IMR-90 (cell line): ENCODE data around the gene L3MBTL2. TPM values are rescaled to one million over a fixed set of nuclear protein-coding genes. Genes with fewer than 3 reads are reported as not detected.

Experiments used
- ATAC-seq: fragments of 200-7000 bp; cut with Tn5 transposase; 2 replicates; pipeline ENCODE4 v1.9.1; 2020; ENCODE audit warnings: low read depth, mild to moderate bottlenecking, moderate library complexity
- BruUV-seq: library from RNA; stranded (reverse); fragments of 400-500 nt; replicated peaks from 2 replicates; lab custom pipeline; 2021; lab: Mats Ljungman, UMichigan
- CTCF ChIA-PET: fragments of 300-600 bp; formaldehyde crosslinking; extraction: SDS; loops from one replicate; lab custom pipeline; 2021; ENCODE audit warnings: antibody characterized with exemption; lab: Yijun Ruan, JAX
- POLR2A ChIA-PET: fragments of 300-600 bp; sonication (Branson Sonifier 250); formaldehyde crosslinking; loops from one replicate; lab custom pipeline; 2022; ENCODE audit warnings: antibody characterized with exemption; ENCODE audit not compliant: unreplicated experiment; lab: Charles Lee
- DNase-seq: peaks from one replicate; pipeline ENCODE4 v3.0.0; 2013
- H2AFZ ChIP-seq: replicated peaks from 2 replicates; pipeline ENCODE3; 2013; ENCODE audit warnings: low read length, mild to moderate bottlenecking; ENCODE audit not compliant: poor library complexity
- H2AK5ac ChIP-seq: 2 replicates; pipeline ENCODE4 v1.6.1; 2013; ENCODE audit warnings: low read depth, low read length, inconsistent platforms
- H2AK9ac ChIP-seq: replicated peaks from 2 replicates; pipeline ENCODE3; 2013; ENCODE audit warnings: mild to moderate bottlenecking, low read depth, low read length, moderate library complexity; ENCODE audit not compliant: poor library complexity
- H2BK120ac ChIP-seq: 2 replicates; pipeline ENCODE4 v1.6.1; 2013; ENCODE audit warnings: low read depth, low read length, inconsistent platforms
- H2BK15ac ChIP-seq: 3 replicates; pipeline ENCODE4 v1.6.1; 2013; ENCODE audit warnings: low read depth, low read length, inconsistent platforms
- H2BK20ac ChIP-seq: 2 replicates; pipeline ENCODE4 v1.6.1; 2013; ENCODE audit warnings: low read depth, mild to moderate bottlenecking, inconsistent platforms, low read length, moderate library complexity
- H2BK5ac ChIP-seq: 2 replicates; pipeline ENCODE4 v1.6.1; 2013; ENCODE audit warnings: mild to moderate bottlenecking, low read depth, low read length, inconsistent platforms; ENCODE audit not compliant: poor library complexity, severe bottlenecking
- H3K14ac ChIP-seq: replicated peaks from 2 replicates; pipeline ENCODE4 v1.6.1; 2013; ENCODE audit warnings: low read depth, low read length, inconsistent platforms
- H3K18ac ChIP-seq: 2 replicates; pipeline ENCODE4 v1.6.1; 2013; ENCODE audit warnings: low read depth, low read length, control low read depth
- H3K23ac ChIP-seq: 2 replicates; pipeline ENCODE4 v1.6.1; 2013; ENCODE audit warnings: low read depth, low read length, inconsistent platforms
- H3K27ac ChIP-seq: 2 replicates; pipeline ENCODE4 v1.5.1; 2013; ENCODE audit warnings: mild to moderate bottlenecking, control low read depth, low read length; ENCODE audit not compliant: insufficient read depth
- H3K27me3 ChIP-seq: 2 replicates; pipeline ENCODE4 v1.6.1; 2013; ENCODE audit warnings: low read length; ENCODE audit not compliant: control insufficient read depth, insufficient read depth
- H3K36me3 ChIP-seq: 2 replicates; pipeline ENCODE4 v1.6.1; 2013; ENCODE audit warnings: low read length, mixed read lengths; ENCODE audit not compliant: control insufficient read depth, insufficient read depth
- H3K4ac ChIP-seq: 2 replicates; pipeline ENCODE4 v1.6.1; 2013; ENCODE audit warnings: low read depth, low read length, inconsistent platforms
- H3K4me1 ChIP-seq: 2 replicates; pipeline ENCODE4 v1.6.1; 2013; ENCODE audit warnings: low read length, mixed read lengths; ENCODE audit not compliant: control insufficient read depth, insufficient read depth
- H3K4me2 ChIP-seq: 2 replicates; pipeline ENCODE4 v1.6.1; 2013; ENCODE audit warnings: low read depth, mild to moderate bottlenecking, control low read depth, low read length, moderate library complexity
- H3K4me3 ChIP-seq: 2 replicates; pipeline ENCODE4 v1.5.1; 2013; ENCODE audit warnings: low read depth, mild to moderate bottlenecking, control low read depth, low read length, moderate library complexity; ENCODE audit not compliant: insufficient read depth
- H3K56ac ChIP-seq: 2 replicates; pipeline ENCODE4 v1.6.1; 2013; ENCODE audit warnings: low read length, inconsistent platforms; ENCODE audit not compliant: insufficient read depth; ENCODE audit errors: extremely low read depth
- H3K79me1 ChIP-seq, 2 experiments: 2 replicates each; pipeline ENCODE4 v1.6.1; 2013; ENCODE audit warnings: low read length in 2 of 2, inconsistent platforms in 1 of 2, low read depth in 1 of 2
- H3K9ac ChIP-seq: 2 replicates; pipeline ENCODE4 v1.6.1; 2013; ENCODE audit warnings: low read depth, low read length, control low read depth
- H3K9me1 ChIP-seq: 2 replicates; pipeline ENCODE4 v1.6.1; 2013; ENCODE audit warnings: low read length, inconsistent platforms; ENCODE audit not compliant: insufficient read depth
- H3K9me3 ChIP-seq: 2 replicates; pipeline ENCODE4 v1.6.1; 2013; ENCODE audit warnings: low read length; ENCODE audit not compliant: control insufficient read depth, insufficient read depth
- H4K20me1 ChIP-seq: 2 replicates; pipeline ENCODE4 v1.6.1; 2013; ENCODE audit warnings: low read length, inconsistent platforms; ENCODE audit not compliant: insufficient read depth
- H4K5ac ChIP-seq: 2 replicates; pipeline ENCODE4 v1.6.1; 2013; ENCODE audit warnings: mild to moderate bottlenecking, low read depth, low read length, control low read depth
- H4K8ac ChIP-seq, 2 experiments: 2 replicates each; pipeline ENCODE4 v1.6.1; 2013; ENCODE audit warnings: low read depth in 2 of 2, low read length in 2 of 2, control low read depth in 1 of 2, inconsistent platforms in 1 of 2
- H4K91ac ChIP-seq: 2 replicates; pipeline ENCODE4 v1.6.1; 2013; ENCODE audit warnings: low read depth, low read length, inconsistent platforms; ENCODE audit not compliant: insufficient read depth
- BHLHE40 ChIP-seq: fragments of 150-350 bp; IDR thresholded peaks from 2 replicates; pipeline ENCODE4 v1.6.1; 2016; ENCODE audit warnings: mild to moderate bottlenecking, low read depth, low read length
- CEBPB ChIP-seq: IDR thresholded peaks from 2 replicates; pipeline ENCODE4 v1.6.1; 2012; ENCODE audit warnings: low read depth, low read length, improper control_type of control experiment
- CHD1 ChIP-seq: IDR thresholded peaks from 2 replicates; pipeline ENCODE4 v1.6.1; 2012; ENCODE audit warnings: low read depth, low read length, improper control_type of control experiment
- CTCF ChIP-seq: conservative IDR thresholded peaks from 2 replicates; pipeline ENCODE4 v1.5.1; 2012; ENCODE audit warnings: mild to moderate bottlenecking, low read depth, low read length, improper control_type of control experiment
- ELK1 ChIP-seq: fragments of 150-350 bp; IDR thresholded peaks from 2 replicates; pipeline ENCODE4 v1.6.1; 2016; ENCODE audit warnings: low read depth, mild to moderate bottlenecking, low read length, moderate library complexity, borderline replicate concordance
- FOS ChIP-seq: fragments of 150-350 bp; IDR thresholded peaks from 2 replicates; pipeline ENCODE4 v1.6.1; 2016; ENCODE audit warnings: low read depth, low read length
- MAFK ChIP-seq: IDR thresholded peaks from 2 replicates; pipeline ENCODE4 v1.6.1; 2012; ENCODE audit warnings: low read depth, low read length, improper control_type of control experiment
- MAZ ChIP-seq: IDR thresholded peaks from 2 replicates; pipeline ENCODE4 v1.6.1; 2012; ENCODE audit warnings: low read depth, mild to moderate bottlenecking, low read length, improper control_type of control experiment, moderate library complexity, borderline replicate concordance
- MXI1 ChIP-seq: IDR thresholded peaks from 2 replicates; pipeline ENCODE4 v1.6.1; 2012; ENCODE audit warnings: low read depth, mild to moderate bottlenecking, low read length, moderate library complexity, borderline replicate concordance
- NFE2L2 ChIP-seq: fragments of 150-350 bp; IDR thresholded peaks from 2 replicates; pipeline ENCODE4 v1.6.1; 2016; ENCODE audit warnings: low read depth, mild to moderate bottlenecking, low read length
- POLR2A ChIP-seq: IDR thresholded peaks from 2 replicates; pipeline ENCODE4 v1.6.1; 2012; ENCODE audit warnings: mild to moderate bottlenecking, low read depth, low read length
- RAD21 ChIP-seq: IDR thresholded peaks from 2 replicates; pipeline ENCODE4 v1.6.1; 2012; ENCODE audit warnings: low read length, improper control_type of control experiment
- RCOR1 ChIP-seq: IDR thresholded peaks from 2 replicates; pipeline ENCODE4 v1.6.1; 2012; ENCODE audit warnings: mild to moderate bottlenecking, low read length, improper control_type of control experiment; ENCODE audit not compliant: insufficient replicate concordance
- RFX5 ChIP-seq: IDR thresholded peaks from 2 replicates; pipeline ENCODE4 v1.8.0; 2012; ENCODE audit warnings: low read depth, mild to moderate bottlenecking, low read length, moderate library complexity
- SMC3 ChIP-seq: fragments of 150-350 bp; IDR thresholded peaks from 2 replicates; pipeline ENCODE4 v1.6.1; 2016; ENCODE audit warnings: low read depth, mild to moderate bottlenecking, antibody characterized with exemption, low read length, moderate library complexity
- USF2 ChIP-seq: fragments of 150-350 bp; IDR thresholded peaks from 2 replicates; pipeline ENCODE4 v1.6.1; 2017; ENCODE audit warnings: mild to moderate bottlenecking, antibody characterized with exemption, low read length, low read depth
- WGBS, 2 experiments: methylation state at CpG; one replicate each; pipeline versions ENCODE4 v1.1.5 to v1.1.7; 2013; ENCODE audit warnings: missing lambda C conversion rate in 2 of 2; ENCODE audit not compliant: insufficient read length in 1 of 2; ENCODE audit errors: extremely low coverage in 2 of 2; 5-methylcytosine and 5-hydroxymethylcytosine counted together
- dilution Hi-C: fragments of 300-500 bp; cut with HindIII; formaldehyde crosslinking; loops from one replicate; pipeline ENCODE4 v1.14.3; 2018; ENCODE audit warnings: low sequenced_read_pairs; ENCODE audit not compliant: unreplicated experiment
- in situ Hi-C: fragments of 300-500 bp; cut with MboI; formaldehyde crosslinking; loops from 3 replicates; pipeline ENCODE4 v1.14.3; 2019; ENCODE audit warnings: low sequenced_read_pairs, inconsistent platforms, mixed read lengths
- intact Hi-C: fragments of 100-400 bp; cut with micrococcal nuclease; formaldehyde crosslinking; loops from 2 replicates; pipeline ENCODE4 v1.10.0; 2022
- polyA plus RNA-seq, 3 experiments: library from polyadenylated mRNA; depleted of rRNA; stranded (reverse); fragments of >200 nt; gene quantifications; 2 replicates each; pipeline ENCODE4 v1.2.3, GENCODE V29; 2012; ENCODE audit warnings: low replicate concordance in 1 of 3
- total RNA-seq: library from RNA; depleted of rRNA; stranded (reverse); fragments of >200 nt; gene quantifications from 2 replicates; pipeline ENCODE4 v1.2.3, GENCODE V29; 2012

The L3MBTL2 gene
- total and polyA plus RNA-seq, 2 of the 4 experiments (the other 2 are of a cell fraction): 20.6 to 25.1 TPM

GRCh38 chr22:41248758-41249157 lies 43.6 kb downstream of the L3MBTL2 start:
- Histone ChIP-seq H3K9ac (no peak overlapping the region), H3K27me3 (no peaks in the 10 kb centered on the region), H3K56ac (no peak overlapping the region), H3K4me1 (peaks cover 2% of the 10 kb centered on the region; the same call in 1 of the 2 replicates), H3K9me1 (no peaks in the 10 kb centered on the region; the same call in 1 of the 2 replicates), H2AK9ac (no peak overlapping the region), H3K4me2 (no peak overlapping the region), H4K8ac (no peak overlapping the region), H3K4ac (no peak overlapping the region), H3K9me3 (no peaks in the 10 kb centered on the region), H2BK120ac (no peak overlapping the region), H2BK15ac (no peak overlapping the region), H4K20me1 (peaks cover 11% of the 10 kb centered on the region; the same call in 1 of the 2 replicates), H3K27ac (no peak overlapping the region), H2BK20ac (no peak overlapping the region), H2AFZ (no peak overlapping the region), H3K23ac (no peak overlapping the region), H3K14ac (no peak overlapping the region), H3K36me3 (peaks cover 77% of the 10 kb centered on the region), H4K5ac (no peak overlapping the region), H4K91ac (no peak overlapping the region), H2BK5ac (no peak overlapping the region), H3K79me1 (peaks cover 19 to 55% of the 10 kb centered on the region in 2 experiments), H3K4me3 (no peak overlapping the region), H2AK5ac (no peak overlapping the region), H3K18ac (no peak overlapping the region)
- ChIA-PET CTCF (no interaction called here), POLR2A (no interaction called here)
- TF ChIP-seq RFX5: no peak
- TF ChIP-seq RCOR1: no peak
- no peak for TF ChIP-seq FOS
- TF ChIP-seq RAD21: no peak
- TF ChIP-seq SMC3: no peak
- no peak for TF ChIP-seq USF2
- TF ChIP-seq ELK1: no peak
- no peak for TF ChIP-seq CHD1
- TF ChIP-seq MAFK: no peak
- TF ChIP-seq POLR2A: no peak
- no peak for TF ChIP-seq BHLHE40
- no peak for TF ChIP-seq MXI1
- TF ChIP-seq CEBPB: no peak
- TF ChIP-seq CTCF: no peak
- no peak for TF ChIP-seq MAZ
- TF ChIP-seq NFE2L2: no peak
- WGBS, 2 experiments: 98% methylated on average over 8 of the region's 10 CpGs; no CpG with 5 or more reads in 1 of the 2 experiments
- DNase-seq (no peak), ATAC-seq (no peak)
- intact Hi-C loops: no loop called here
- dilution Hi-C loops: no loop called here
- BruUV-seq: no TSS peak
- in situ Hi-C loops: no loop called here
